Left lung (tissue), 10 donors: Measurements from ENCODE around the gene GRB2. TPM values are rescaled to one million over a fixed set of nuclear protein-coding genes. Genes with fewer than 3 reads are reported as not detected.

Experiments
- ATAC-seq: fragments of 200-7000 bp; cut with Tn5 transposase; one replicate; pipeline ENCODE4 v1.9.1; 2020; ENCODE audit warnings: moderate library complexity
- DNase-seq, 4 donors: peaks; one replicate each; pipeline ENCODE4 v3.0.0-alpha.2; 2013 to 2020
- H3K27ac ChIP-seq, 2 donors: fragments of 200-600 bp; sonication (generic) in 1 of 2; one replicate each; pipeline versions ENCODE4 v1.5.0 to v1.8.0; 2020 to 2021
- H3K27me3 ChIP-seq, 2 donors: fragments of 200-600 bp; sonication (generic) in 1 of 2; one replicate each; pipeline versions ENCODE4 v1.5.0 to v1.8.0; 2020 to 2021
- H3K36me3 ChIP-seq, 2 donors: fragments of 200-600 bp; sonication (generic) in 1 of 2; one replicate each; pipeline versions ENCODE4 v1.5.0 to v1.8.0; 2020 to 2021
- H3K4me1 ChIP-seq, 2 donors: fragments of 200-600 bp; one replicate each; pipeline ENCODE4 v1.8.0; 2021
- H3K4me3 ChIP-seq, 2 donors: fragments of 200-600 bp; sonication (generic) in 1 of 2; one replicate each; pipeline versions ENCODE4 v1.5.0 to v1.8.0; 2020 to 2021; ENCODE audit warnings: mild to moderate bottlenecking in 1 of 2
- H3K9me3 ChIP-seq, 2 donors: fragments of 200-600 bp; sonication (generic) in 1 of 2; one replicate each; pipeline versions ENCODE4 v1.5.0 to v1.8.0; 2020 to 2021
- intact Hi-C, 2 donors: fragments of 100-400 bp; cut with DNase I; formaldehyde crosslinking; loops; one replicate each; pipeline versions ENCODE4 v1.11.2 to v1.14.2; 2022
- polyA plus RNA-seq, 6 donors: library from polyadenylated mRNA; unstranded; fragments of 120-200 nt; gene quantifications; one replicate each; pipeline ENCODE4 v1.2.1, GENCODE V29; 2013; ENCODE audit not compliant: insufficient read length in 6 of 6
- total RNA-seq, 2 donors: library from RNA; stranded (reverse); fragmentation: NEBNext Ultra II Directional; extraction: Animal tissue kit (Norgen Biotek cat#: 25700); gene quantifications; one replicate each; pipeline ENCODE4 v1.2.1, GENCODE V29; 2021
- TF ChIP-seq, protein P1 (sequence below), 2 donors: fragments of 200-600 bp; sonication (generic) in 1 of 2; IDR thresholded peaks; one replicate each; pipeline versions ENCODE4 v1.5.0 to v1.8.0; 2021; ENCODE audit warnings: antibody characterized with exemption in 2 of 2
- donor health status: DM: no; HTN: yes; CAD: no.
- donor health status: DM: no; HTN: no; CAD: no.

GRB2 gene
- total and polyA plus RNA-seq, 8 donors: 81.8 to 214 (median 83.3) TPM

DNA sequence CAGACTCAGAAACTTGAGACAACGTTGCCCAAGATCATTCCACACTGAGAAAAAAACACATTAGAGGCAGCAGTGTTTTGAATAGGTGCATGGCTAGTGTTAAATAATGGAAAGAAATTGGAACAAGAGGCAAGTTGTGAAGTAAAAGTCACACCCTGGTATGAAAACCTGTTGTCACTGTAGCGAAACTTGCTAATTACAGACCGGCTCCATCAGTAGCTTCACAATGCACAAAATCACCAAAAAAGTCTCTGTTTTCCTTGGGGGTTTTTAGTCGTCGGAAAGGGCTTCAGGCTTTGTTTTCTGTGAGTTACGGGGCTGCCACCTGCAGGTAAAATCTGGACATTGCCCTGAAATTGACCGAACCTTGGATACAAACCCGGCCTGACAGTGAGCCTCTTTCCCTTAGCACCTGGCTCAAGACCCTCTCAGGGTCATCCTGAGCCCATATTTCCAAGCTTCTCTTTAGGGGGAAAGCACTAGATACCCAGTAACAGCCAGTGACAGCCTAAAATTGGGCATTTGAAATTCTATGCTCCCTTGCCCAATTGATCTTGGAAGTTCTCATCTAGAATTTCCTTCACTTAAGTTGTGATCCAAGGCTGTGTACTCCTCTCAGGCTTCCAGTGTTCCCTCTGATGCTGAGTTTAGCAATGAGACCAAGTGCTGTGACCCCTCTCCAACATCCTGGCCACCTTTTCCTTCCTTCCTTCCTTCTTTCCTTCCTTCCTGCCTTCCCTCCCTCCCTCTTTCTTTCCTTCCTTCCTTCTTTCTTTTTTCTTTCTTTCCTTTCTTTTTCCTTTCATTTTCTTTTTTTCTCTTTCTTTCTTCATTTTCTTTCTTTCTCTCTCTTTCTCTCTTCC, 7.2 kb upstream of the GRB2 start:
- ATAC-seq (peak; percentile 90), DNase-seq (peak in 1 of 4 donors; percentile 79)
- H3K4me1 ChIP-seq: peaks cover 0 to 10% of the 10 kb centered on the region in 2 donors
- no peaks in the 10 kb centered on the region for H3K9me3 ChIP-seq
- H3K27me3 ChIP-seq: no peaks in the 10 kb centered on the region
- TF ChIP-seq, protein P1, sequence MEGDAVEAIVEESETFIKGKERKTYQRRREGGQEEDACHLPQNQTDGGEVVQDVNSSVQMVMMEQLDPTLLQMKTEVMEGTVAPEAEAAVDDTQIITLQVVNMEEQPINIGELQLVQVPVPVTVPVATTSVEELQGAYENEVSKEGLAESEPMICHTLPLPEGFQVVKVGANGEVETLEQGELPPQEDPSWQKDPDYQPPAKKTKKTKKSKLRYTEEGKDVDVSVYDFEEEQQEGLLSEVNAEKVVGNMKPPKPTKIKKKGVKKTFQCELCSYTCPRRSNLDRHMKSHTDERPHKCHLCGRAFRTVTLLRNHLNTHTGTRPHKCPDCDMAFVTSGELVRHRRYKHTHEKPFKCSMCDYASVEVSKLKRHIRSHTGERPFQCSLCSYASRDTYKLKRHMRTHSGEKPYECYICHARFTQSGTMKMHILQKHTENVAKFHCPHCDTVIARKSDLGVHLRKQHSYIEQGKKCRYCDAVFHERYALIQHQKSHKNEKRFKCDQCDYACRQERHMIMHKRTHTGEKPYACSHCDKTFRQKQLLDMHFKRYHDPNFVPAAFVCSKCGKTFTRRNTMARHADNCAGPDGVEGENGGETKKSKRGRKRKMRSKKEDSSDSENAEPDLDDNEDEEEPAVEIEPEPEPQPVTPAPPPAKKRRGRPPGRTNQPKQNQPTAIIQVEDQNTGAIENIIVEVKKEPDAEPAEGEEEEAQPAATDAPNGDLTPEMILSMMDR (IDR thresholded peaks at IDR 0.05): peak; percentile 57 to 74
- intact Hi-C loops: no loop called here
- H3K27ac ChIP-seq: no peak overlapping the region
- no peaks in the 10 kb centered on the region for H3K36me3 ChIP-seq
- H3K4me3 ChIP-seq: no peak overlapping the region

DNA sequence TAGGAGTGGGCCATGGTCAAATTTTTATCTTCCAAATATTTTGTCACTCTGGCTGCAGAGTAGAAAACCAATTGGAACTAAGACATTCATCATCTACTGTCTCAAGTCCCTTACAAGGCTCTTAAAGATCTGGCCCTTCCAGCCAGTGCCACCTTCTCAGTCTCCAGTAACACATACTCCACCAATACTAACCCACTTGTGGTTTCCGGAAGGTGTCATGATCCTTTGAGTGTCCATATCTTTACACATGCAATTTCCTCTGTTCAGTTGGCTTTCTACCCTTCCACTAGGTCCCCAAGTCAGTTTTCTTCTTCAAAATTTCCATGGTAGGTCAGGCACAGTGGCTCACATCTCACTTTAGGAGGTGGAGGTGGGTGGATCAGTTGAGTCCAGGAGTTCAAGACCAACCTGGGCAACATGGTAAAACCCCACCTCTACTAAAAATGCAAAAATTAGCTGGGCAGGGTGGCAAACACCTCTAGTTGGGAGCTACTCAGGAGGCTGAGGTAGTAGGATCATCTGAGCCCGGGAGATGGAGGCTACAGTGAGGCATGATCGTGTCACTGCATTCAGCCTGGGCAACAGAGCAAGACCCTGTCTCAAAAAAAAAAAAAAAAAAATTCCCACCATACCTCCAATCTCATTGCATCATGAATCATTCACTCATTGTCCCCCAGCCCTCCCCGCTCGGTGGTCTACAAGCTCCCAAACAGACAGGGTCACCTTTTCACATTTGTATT, 6.0 kb upstream of the GRB2 start:
- H3K4me3 ChIP-seq: no peak overlapping the region

DNA sequence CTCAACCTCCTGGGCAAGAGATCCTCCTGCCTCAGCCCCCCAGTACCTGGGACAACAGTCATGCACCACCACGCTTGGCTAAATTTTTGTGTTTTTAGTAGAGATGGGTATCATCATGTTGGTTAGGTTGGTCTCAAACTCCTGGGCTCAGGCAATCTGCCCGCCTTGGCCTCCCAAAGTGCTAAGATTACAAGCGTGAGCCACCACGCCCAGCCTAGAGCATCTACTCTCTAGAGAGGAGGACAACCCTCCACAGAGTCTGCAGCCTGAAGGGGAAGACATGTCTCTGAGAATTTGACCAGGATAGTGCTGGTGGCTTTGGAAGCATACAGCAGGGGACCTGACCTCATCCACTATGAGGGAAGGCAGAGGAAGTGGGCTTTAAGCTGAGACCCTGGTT, 4.7 kb upstream of the GRB2 start:
- H3K9me3 ChIP-seq: no peaks in the 10 kb centered on the region
- DNase-seq (no peak), ATAC-seq (no peak)
- H3K4me3 ChIP-seq: no peak overlapping the region
- H3K27me3 ChIP-seq: no peaks in the 10 kb centered on the region
- H3K27ac ChIP-seq: no peak overlapping the region
- intact Hi-C loops: no loop called here
- H3K36me3 ChIP-seq: no peaks in the 10 kb centered on the region
- peaks cover 6 to 23% of the 10 kb centered on the region in 2 donors for H3K4me1 ChIP-seq
- TF ChIP-seq, protein P1 (IDR thresholded peaks at IDR 0.05): no peak

More for the DNA sequence above, 6.0 kb upstream of the GRB2 start:
- TF ChIP-seq, protein P1 (IDR thresholded peaks at IDR 0.05): no peak
- no peak for ATAC-seq
- H3K9me3 ChIP-seq: no peaks in the 10 kb centered on the region
- no peak overlapping the region for H3K27ac ChIP-seq
- DNase-seq: no peak
- H3K4me1 ChIP-seq: peaks cover 2 to 17% of the 10 kb centered on the region in 2 donors
- intact Hi-C loops: no loop called here
- H3K27me3 ChIP-seq: no peaks in the 10 kb centered on the region
- no peaks in the 10 kb centered on the region for H3K36me3 ChIP-seq

DNA sequence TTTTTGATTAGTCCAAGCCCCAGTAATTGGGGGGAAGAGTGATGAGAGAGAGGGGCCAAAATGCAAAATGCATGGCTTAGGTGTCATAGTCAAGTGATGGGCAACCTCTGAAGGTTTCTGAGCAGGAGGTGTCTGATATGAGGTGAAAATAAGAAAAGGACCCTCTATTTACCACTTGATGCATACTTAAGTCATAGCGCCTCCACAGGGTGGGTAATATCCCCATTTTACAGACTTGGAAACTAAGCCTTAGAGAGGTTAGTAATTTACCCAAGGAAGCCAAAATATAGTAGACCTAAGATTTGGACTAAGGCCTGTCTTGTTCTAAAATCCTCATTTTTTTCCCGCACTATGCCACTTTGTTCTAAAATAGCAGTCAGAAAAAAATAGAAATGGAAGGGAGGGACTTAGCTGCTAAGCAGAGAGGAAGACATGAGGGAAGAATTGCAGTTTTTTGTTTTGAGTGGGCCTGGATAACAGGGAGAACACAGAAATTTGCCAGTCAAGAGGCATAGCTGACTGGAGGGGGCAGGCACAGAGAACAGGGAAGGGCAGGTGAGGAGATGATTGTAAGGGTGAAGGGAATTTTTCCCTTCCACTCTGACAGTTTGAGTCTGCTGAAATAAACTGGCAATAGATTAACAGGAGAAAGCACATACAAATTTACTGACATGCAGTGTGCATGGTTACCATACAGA, 2.3 kb upstream of the GRB2 start:
- DNase-seq (no peak), ATAC-seq (no peak)
- no peak overlapping the region for H3K4me3 ChIP-seq
- H3K27ac ChIP-seq: no peak overlapping the region
- H3K27me3 ChIP-seq: no peaks in the 10 kb centered on the region
- TF ChIP-seq, protein P1 (IDR thresholded peaks at IDR 0.05): no peak
- no peaks in the 10 kb centered on the region for H3K9me3 ChIP-seq
- H3K4me1 ChIP-seq: peaks cover 6 to 29% of the 10 kb centered on the region in 2 donors
- H3K36me3 ChIP-seq: no peaks in the 10 kb centered on the region
- intact Hi-C loops: no loop called here
